Vagina (tissue), 2 donors: ENCODE data around the gene TIMM22. TPM values are rescaled to one million over a fixed set of nuclear protein-coding genes. Genes with fewer than 3 reads are reported as not detected.
"Not testable (repeated sequence)": the region's sequence is repeated elsewhere in the genome, so short reads cannot be mapped to it uniquely, and the experiment has no call there.

ENCODE experiments used
- DNase-seq, 2 donors: peaks; one replicate each; pipeline ENCODE4 v3.0.0-alpha.2; 2017; ENCODE audit errors: extremely low spot score in 2 of 2
- H3K27ac ChIP-seq: fragments of 200-600 bp; sonication (generic); one replicate; pipeline ENCODE4 v1.5.1; 2019
- H3K27me3 ChIP-seq: fragments of 200-600 bp; sonication (generic); one replicate; pipeline ENCODE4 v1.5.1; 2019
- H3K36me3 ChIP-seq, 2 donors: fragments of 200-600 bp; sonication (generic); one replicate each; pipeline ENCODE4 v1.5.1; 2017 to 2019
- H3K4me1 ChIP-seq: fragments of 200-600 bp; sonication (generic); one replicate; pipeline ENCODE4 v1.5.1; 2019
- H3K4me3 ChIP-seq, 2 donors: fragments of 200-600 bp; sonication (generic); 1 replicate in 1 of 2; 2 replicates in 1 of 2; pipeline ENCODE4 v1.5.1; 2016 to 2019
- H3K9me3 ChIP-seq: fragments of 200-600 bp; sonication (generic); one replicate; pipeline ENCODE4 v1.5.1; 2019
- POLR2A ChIP-seq, 2 donors: fragments of 450-650 bp; IDR thresholded peaks; one replicate each; pipeline ENCODE4 v1.6.1; 2017; ENCODE audit warnings: antibody characterized with exemption in 2 of 2, mild to moderate bottlenecking in 2 of 2, moderate library complexity in 2 of 2
- POLR2AphosphoS5 ChIP-seq, 2 donors: sonication (generic); formaldehyde crosslinking; IDR thresholded peaks; one replicate each; pipeline ENCODE4 v1.9.0; 2017; ENCODE audit warnings: antibody characterized with exemption in 2 of 2, mild to moderate bottlenecking in 2 of 2, low read depth in 1 of 2; ENCODE audit not compliant: insufficient read depth in 1 of 2
- intact Hi-C: fragments of 100-400 bp; cut with DNase I; formaldehyde crosslinking; loops from one replicate; pipeline ENCODE4 v1.15.1; 2023
- total RNA-seq: library from RNA; depleted of rRNA; stranded (reverse); fragments of >200 nt; gene quantifications from one replicate; pipeline ENCODE4 v1.2.3, GENCODE V29; 2016
- TF ChIP-seq, protein P1 (sequence below), 3 experiments: fragments of 450-650 bp in 2 of 3; fragments of 200-600 bp in 1 of 3; sonication (generic) in 1 of 3; IDR thresholded peaks; one replicate each; pipeline ENCODE4 v1.5.1; 2017 to 2019; ENCODE audit warnings: antibody characterized with exemption in 3 of 3, mild to moderate bottlenecking in 2 of 3, moderate library complexity in 2 of 3

Gene TIMM22
- total RNA-seq, 1 donor from 2014 or later: 8.8 TPM

- H3K27ac ChIP-seq: no peak overlapping the region
- TF ChIP-seq, protein P1, sequence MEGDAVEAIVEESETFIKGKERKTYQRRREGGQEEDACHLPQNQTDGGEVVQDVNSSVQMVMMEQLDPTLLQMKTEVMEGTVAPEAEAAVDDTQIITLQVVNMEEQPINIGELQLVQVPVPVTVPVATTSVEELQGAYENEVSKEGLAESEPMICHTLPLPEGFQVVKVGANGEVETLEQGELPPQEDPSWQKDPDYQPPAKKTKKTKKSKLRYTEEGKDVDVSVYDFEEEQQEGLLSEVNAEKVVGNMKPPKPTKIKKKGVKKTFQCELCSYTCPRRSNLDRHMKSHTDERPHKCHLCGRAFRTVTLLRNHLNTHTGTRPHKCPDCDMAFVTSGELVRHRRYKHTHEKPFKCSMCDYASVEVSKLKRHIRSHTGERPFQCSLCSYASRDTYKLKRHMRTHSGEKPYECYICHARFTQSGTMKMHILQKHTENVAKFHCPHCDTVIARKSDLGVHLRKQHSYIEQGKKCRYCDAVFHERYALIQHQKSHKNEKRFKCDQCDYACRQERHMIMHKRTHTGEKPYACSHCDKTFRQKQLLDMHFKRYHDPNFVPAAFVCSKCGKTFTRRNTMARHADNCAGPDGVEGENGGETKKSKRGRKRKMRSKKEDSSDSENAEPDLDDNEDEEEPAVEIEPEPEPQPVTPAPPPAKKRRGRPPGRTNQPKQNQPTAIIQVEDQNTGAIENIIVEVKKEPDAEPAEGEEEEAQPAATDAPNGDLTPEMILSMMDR (IDR thresholded peaks at IDR 0.05): no peak
- no peak for TF ChIP-seq POLR2A (IDR thresholded peaks at IDR 0.05)
- no peak for TF ChIP-seq POLR2AphosphoS5 (IDR thresholded peaks at IDR 0.05; ENCODE audit: insufficient read depth in 1 of 2, low read depth in 1 of 2)
- H3K4me1 ChIP-seq: peaks cover 42% of the 10 kb centered on the region
- H3K4me3 ChIP-seq: no peak overlapping the region
- DNase-seq: no peak
- no peaks in the 10 kb centered on the region for H3K27me3 ChIP-seq
- intact Hi-C loops: no loop called here
- no peaks in the 10 kb centered on the region for H3K36me3 ChIP-seq
- H3K9me3 ChIP-seq: no peaks in the 10 kb centered on the region
Observed at GRCh38 chr17:1042486-1042885, 45.6 kb downstream of the TIMM22 start.

DNA sequence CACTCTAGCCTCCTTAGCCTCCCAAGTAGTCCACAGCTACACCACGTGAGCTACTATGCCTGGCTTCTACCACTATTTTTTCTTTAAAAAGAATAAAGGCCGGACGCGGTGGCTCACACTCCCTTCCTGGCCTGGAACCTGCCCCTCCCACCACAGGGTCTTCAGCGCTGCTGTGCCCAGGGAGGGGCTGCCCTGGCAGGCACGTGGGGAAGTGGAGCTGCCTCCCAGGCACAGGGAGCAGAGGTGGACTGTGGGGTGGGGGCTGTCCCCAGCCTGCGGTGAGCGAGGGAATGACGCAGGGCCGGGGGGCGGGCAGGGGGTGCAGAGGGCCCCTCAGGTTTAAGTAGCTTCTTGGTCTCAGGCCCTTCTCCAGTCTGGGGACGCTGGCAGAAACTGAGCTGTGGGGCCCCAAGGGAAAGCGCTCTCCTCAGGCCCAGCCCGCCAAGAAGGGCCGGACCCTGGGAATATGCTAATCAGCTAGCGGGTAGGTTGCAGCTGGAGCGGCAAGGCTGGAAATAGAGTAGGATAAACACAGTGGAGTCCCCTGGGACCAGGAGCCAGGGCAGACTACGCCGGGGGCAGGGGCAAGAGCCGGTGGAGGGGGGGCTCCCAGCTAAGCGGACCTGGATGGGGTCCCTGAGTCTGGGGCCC, 46.8 kb downstream of the TIMM22 start:
- peaks cover 0 to 10% of the 10 kb centered on the region in 2 donors for H3K36me3 ChIP-seq

GRCh38 chr17:1044387-1045009, 47.6 kb downstream of the TIMM22 start:
- H3K9me3 ChIP-seq, DNase-seq, intact Hi-C loops, H3K27me3 ChIP-seq, H3K4me3 ChIP-seq: not testable (repeated sequence)
- Histone ChIP-seq H3K27ac (peak overlapping the region; percentile 66), H3K4me1 (peaks cover 28% of the 10 kb centered on the region), H3K36me3 (peaks cover 0 to 13% of the 10 kb centered on the region in 2 donors)

More for the DNA sequence above, 46.8 kb downstream of the TIMM22 start:
- DNase-seq: no peak
- Histone ChIP-seq H3K4me3 (no peak overlapping the region), H3K9me3 (no peaks in the 10 kb centered on the region), H3K27ac (peak overlapping the region; percentile 66), H3K27me3 (no peaks in the 10 kb centered on the region), H3K4me1 (peaks cover 36% of the 10 kb centered on the region)
- intact Hi-C loops: no loop called here
- TF ChIP-seq POLR2A (IDR thresholded peaks at IDR 0.05) (no peak), POLR2AphosphoS5 (IDR thresholded peaks at IDR 0.05; ENCODE audit: insufficient read depth in 1 of 2, low read depth in 1 of 2) (peak; percentile 29 to 65)

GRCh38 chr17:1045456-1045855, 48.5 kb downstream of the TIMM22 start:
- TF ChIP-seq, protein P1 (IDR thresholded peaks at IDR 0.05): no peak
- no peak for TF ChIP-seq POLR2A (IDR thresholded peaks at IDR 0.05)
- no peak for TF ChIP-seq POLR2AphosphoS5 (IDR thresholded peaks at IDR 0.05; ENCODE audit: insufficient read depth in 1 of 2, low read depth in 1 of 2)
- no peak for DNase-seq
- intact Hi-C loops: no loop called here
- H3K27me3 ChIP-seq: no peaks in the 10 kb centered on the region
- peaks cover 0 to 13% of the 10 kb centered on the region in 2 donors for H3K36me3 ChIP-seq
- H3K4me1 ChIP-seq: peaks cover 18% of the 10 kb centered on the region
- no peaks in the 10 kb centered on the region for H3K9me3 ChIP-seq
- no peak overlapping the region for H3K4me3 ChIP-seq
- H3K27ac ChIP-seq: no peak overlapping the region

DNA sequence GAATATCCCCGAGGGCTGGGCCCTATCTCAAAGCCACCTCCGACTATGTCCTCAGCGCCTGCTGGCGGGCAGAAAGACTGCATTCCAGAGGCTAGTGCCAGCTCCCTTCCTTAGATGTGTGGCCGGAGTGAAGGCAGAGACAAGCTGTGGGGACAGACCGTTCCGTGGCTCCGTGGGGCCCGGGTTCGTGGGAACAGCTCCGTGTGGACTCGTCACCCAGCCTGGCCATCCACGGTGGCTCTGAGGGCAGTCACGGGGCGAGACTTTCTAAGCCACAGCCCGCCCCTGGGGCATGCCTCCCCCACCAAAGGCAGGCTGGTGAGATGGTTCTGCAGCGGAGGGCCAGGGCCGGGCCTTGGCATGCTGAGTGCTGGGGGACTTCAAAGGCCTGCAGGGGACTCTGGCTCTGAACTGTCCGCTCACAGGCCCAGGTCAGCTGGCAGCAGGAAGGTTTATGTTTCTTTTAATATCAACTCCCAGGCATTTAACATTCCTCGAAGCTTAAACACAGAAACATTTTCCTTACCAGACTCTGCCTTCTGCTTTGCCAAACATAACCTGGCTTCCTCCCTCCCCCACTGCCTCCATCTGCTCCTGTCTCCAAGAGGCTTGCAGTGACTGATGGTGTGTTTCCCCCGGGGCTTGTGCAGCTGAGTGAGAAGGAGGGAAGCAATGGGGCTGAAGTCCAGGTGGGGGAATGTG, 50.4 kb downstream of the TIMM22 start:
- no peak overlapping the region for H3K4me3 ChIP-seq
- H3K36me3 ChIP-seq: peaks cover 0 to 13% of the 10 kb centered on the region in 2 donors
- no peaks in the 10 kb centered on the region for H3K27me3 ChIP-seq
- intact Hi-C loops: no loop called here
- DNase-seq: no peak
- H3K27ac ChIP-seq: peak overlapping the region; percentile 48
- H3K9me3 ChIP-seq: no peaks in the 10 kb centered on the region
- TF ChIP-seq POLR2A (IDR thresholded peaks at IDR 0.05) (no peak), POLR2AphosphoS5 (IDR thresholded peaks at IDR 0.05; ENCODE audit: insufficient read depth in 1 of 2, low read depth in 1 of 2) (no peak)
- TF ChIP-seq, protein P1 (IDR thresholded peaks at IDR 0.05): no peak
- H3K4me1 ChIP-seq: peaks cover 14% of the 10 kb centered on the region
